CD4-positive, alpha-beta T cell treated with Interleukin-6 for 4 hours (primary cell): Measurements from ENCODE around the gene ARMS2.

Source experiments
- DNase-seq: peaks from one replicate; pipeline ENCODE4 v3.0.0-alpha.2; 2020; ENCODE audit warnings: mixed read lengths

ARMS2 gene, protein sequence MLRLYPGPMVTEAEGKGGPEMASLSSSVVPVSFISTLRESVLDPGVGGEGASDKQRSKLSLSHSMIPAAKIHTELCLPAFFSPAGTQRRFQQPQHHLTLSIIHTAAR

DNA sequence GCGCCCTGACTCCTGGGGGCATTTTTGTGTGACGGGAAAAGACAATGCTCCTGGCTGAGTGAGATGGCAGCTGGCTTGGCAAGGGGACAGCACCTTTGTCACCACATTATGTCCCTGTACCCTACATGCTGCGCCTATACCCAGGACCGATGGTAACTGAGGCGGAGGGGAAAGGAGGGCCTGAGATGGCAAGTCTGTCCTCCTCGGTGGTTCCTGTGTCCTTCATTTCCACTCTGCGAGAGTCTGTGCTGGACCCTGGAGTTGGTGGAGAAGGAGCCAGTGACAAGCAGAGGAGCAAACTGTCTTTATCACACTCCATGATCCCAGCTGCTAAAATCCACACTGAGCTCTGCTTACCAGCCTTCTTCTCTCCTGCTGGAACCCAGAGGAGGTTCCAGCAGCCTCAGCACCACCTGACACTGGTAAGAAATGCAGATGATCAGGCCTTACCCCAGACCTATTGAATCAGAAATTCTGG lies at the start of gene ARMS2:
Gene ARMS2 (plus strand): TSS at position 51 of the 478 bp plus-strand sequence. CDS start 75 bp downstream, at position 126.
- DNase-seq: no peak

DNA sequence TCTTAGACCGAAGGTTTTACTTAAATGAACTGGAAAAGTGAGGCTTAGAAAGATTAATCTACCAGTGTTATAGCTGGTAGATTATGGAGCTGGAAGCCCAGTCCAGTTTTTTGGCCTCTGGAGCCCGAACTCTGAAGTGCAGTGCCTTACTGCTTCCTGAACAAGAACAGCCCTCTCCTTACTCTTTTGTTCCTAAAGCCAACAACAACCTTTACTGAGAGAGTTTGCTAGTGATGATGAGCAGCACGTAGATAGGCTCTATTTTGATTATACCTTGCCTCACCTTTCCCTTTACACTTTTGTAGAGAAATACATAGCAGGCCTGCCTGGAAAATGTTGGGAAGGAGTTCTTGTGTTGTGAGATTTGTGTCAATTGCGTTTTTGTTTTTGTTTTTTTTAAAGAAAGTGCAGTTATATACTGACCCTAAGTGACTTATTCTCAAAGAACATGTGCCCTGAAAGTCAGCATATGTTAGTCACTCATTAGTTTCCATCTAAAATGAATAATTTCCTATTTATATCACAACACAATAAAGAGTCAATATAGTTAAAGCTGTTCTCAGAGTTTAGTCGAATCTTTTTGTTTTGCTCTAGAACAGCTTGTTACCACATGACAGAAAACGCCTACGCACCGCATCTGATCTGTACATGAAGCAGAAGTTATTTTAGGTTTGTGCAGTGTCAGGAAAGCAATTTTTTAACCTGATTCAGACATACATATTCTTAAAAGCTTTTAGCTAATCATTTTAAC lies 46.9 kb upstream of the ARMS2 start:
- peak; percentile 25 for DNase-seq

DNA sequence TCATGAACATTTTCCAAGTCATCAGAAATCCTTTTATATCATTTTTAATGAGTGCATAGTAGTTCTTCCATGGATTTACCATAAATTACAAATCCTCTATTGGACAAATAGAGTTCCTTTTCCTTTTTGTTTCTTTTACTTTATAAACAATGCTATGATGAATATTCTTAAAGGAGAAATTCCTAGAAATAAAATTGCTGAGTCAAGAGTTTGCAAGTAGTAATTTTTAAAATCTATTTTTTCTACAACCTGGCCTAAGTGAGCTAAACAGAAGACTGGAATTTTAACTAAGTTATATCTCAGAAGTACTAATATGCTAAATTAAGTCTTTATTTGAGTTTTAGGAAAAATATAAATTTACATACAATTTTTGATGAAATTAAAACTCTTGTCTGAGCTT lies 41.1 kb upstream of the ARMS2 start:
- DNase-seq: no peak

DNA sequence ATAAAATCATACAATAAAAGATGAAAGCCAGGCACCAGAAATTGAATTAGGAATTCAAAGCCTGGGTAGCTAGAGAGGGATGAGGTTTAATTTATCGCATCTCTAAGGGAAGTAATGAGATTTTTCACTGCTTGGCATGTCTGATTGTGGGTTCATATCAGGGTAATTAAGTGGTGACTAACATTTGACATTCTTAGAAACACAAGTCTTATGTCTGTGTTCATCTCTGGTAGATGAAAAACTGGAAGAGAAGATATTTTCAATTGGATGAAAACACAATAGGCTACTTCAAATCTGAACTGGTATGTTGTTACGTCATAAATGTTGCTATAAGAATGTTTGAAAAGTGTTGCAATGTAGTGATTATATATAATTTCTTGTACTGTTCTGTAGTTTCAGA lies 36.8 kb upstream of the ARMS2 start:
- DNase-seq: no peak

DNA sequence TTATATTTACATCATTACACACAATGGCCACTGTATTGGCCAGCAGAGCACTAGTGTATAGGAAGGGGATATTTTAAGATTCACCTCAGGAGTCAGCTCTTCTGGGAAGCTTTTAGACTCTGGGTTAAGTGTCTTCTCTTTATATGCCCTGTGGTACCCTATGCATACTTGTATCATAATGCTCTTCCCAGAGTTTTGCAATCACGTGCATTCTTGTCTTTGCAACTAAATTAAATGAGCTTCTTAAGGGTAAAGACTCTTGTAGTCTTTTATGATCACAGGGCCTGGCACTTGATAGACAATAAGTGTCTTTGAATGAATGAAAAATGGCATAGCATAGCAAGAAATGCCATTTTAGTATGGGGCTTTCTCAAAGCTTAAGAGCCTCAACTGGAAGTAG lies 35.4 kb upstream of the ARMS2 start:
- DNase-seq: no peak

DNA sequence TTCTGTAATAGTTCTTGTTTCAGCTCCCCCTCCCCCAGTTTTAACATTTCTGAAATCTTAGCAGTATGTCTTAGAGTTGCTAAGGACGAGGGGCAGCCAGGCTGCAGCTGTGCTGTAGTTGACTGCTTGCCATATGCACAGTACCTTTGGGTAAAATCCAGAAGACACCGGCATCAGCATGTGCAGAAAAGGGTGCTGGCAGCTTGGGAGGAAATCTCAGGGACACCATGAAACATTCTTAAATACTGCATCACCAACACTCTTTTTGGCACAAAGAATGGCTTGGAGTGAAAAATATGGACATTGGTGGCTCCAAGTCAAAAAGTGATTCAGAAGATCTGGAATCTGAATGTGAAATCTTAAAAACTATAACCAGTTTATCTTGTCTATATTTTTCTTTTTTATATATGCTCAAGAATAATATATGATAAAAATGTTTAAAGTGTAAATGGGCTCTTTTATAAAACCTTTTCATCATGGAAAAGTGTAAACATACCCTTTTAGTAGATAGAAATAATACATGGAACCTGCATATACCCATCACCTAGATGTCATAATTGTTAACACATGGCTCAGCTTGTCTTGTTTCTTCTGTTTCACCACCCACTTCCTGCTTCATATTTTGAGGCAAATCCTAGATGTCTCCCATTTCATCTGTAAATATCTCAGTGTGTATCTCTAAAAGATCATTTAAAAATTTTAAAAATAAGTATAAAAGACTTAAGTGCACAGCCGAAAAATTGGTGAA lies 34.4 kb upstream of the ARMS2 start:
- no peak for DNase-seq

DNA sequence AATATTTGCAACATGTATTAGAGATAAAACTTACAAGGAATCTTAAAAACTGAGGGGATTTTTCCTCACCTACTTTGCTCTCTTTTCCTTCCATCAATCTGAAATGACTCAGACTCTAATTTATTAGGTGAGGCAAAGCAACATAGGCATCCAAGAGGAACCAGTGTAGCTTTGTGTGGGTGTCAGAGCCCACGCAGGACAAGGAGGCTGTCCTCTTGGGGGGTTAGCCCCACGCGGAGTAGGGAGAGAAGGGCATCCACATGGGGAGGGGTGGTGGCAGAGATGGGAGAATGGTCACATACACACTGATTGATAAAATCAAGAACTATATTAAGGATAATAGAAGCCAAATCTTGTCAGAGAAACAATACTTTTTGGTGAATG lies 33.8 kb upstream of the ARMS2 start:
- no peak for DNase-seq

DNA sequence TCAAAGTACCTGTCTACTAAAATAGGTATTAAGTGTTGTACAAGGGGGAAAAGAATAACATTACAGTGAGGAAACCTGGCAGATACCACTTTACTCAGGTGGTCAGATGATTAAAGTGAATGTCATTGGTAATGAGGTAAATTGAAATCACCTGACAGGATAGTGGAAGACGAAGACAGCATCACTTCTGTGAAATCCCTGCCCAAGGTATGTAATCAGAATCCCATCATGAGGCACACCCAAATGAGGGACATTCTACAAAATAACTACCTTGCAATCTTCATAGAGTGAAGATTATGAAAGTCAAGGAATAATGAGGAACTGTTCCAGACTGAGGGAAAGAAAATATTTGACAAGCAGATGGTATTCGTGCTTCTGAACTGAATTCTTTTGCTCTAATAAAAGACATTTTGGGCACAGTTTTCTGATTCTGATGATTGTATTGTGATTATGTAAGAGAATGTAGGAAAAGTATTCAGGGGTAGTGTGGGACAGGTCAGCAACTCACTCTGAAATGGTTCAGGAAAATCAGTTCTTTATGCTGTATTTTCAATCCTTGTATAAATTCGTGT lies 33.3 kb upstream of the ARMS2 start:
- DNase-seq: no peak

DNA sequence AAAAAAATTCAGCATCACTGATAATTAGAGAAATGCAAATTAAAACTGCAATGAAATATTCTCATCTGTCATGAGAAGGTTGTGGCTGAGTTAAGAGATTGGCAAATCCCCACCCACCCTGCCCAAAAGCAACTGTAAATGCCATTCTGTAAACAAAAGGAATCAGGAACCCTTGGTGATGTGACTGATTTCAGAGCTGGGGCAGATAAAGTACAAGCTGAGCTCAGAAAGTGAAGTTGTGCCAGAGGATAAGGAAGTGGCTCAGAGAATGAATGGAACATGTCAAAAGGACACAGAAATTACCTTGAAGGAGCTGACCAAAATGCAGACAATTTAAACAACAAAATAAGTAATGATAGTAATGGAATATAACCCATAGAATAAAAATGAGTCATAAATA lies 32.7 kb upstream of the ARMS2 start:
- no peak for DNase-seq

DNA sequence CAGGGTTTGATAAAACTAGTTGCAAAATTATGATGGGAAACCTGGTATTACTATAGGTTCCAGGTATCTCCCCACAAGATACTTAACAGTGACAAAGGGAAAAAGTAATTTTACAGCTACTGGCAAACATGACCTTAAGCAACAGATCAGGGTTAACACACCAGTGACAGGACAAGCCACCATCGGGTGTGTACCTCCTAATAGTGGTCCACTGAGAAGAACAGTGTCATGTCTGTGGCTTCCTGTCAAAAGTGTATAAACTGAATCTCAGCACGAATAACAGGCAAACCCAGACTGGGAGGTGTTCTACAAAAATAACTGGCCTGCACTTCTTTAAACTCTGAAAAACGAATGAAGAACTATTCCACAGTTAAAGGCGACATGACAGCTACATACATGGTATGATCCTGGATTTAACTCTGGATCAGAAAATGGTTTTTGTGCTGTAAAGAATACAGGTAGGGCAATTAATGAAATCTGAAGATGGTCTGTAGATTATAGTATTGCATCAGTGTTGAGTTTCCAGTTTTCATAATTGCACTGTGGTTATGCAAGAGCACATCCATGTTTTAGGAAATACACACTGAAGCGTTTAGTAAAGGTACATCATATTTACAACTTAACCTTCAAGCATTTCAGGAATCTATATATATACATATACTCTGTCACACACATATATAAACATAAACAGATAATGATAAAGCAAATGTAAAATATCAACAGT lies 32.0 kb upstream of the ARMS2 start:
- DNase-seq: peak; percentile 38

DNA sequence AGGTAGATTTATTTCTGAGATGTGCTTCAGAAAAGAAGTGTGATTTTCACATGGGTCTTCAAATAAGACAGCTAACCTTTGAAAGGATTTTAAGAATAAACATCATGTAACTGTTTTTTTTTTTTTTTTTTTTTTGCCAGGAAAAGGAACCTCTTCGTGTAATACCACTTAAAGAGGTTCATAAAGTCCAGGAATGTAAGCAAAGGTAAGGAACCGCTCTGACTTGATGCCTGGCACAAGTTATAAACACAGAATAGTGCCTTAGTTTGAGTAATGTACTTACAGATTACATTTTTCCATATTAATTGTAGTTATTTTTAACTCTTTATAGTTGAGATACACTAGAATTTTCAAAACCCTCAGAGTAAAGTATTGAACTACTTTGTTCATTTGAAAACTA lies 30.4 kb upstream of the ARMS2 start:
- no peak for DNase-seq

DNA sequence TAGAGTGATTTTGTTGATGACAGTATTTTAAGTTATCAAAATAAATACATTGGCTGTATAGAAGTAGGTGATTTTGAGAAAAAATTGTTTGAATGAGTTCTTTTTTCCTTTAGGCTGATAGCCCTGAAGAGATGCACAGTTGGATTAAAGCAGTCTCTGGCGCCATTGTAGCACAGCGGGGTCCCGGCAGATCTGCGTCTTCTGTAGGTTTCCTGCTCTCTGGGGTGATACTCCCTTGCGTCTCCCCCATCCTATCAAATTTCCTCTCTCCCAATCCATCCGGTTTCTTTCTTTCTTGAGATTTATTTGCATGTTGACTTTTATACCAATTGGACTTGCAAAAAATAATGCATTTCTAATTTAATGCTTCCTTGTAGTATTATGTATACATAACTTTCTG lies 27.6 kb upstream of the ARMS2 start:
- DNase-seq: no peak

DNA sequence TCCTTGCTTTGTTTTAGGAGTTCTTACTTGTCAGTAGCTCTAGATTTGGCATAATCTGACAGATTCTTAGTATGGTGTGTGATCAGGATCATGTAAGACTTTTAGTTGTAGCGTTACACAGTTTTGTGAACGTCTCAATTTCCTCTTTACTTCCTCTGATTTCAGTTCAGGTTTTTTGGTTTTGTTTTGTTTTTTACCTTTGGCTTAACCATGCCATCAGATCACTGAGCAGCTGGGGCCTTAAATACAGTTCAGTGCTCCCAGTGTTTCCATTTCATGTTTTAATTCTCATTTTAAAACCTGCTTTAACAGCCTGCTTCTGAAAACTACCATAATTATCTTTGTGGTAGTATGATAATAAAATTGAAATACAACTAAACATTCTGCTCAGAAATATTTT lies 27.2 kb upstream of the ARMS2 start:
- DNase-seq: no peak

DNA sequence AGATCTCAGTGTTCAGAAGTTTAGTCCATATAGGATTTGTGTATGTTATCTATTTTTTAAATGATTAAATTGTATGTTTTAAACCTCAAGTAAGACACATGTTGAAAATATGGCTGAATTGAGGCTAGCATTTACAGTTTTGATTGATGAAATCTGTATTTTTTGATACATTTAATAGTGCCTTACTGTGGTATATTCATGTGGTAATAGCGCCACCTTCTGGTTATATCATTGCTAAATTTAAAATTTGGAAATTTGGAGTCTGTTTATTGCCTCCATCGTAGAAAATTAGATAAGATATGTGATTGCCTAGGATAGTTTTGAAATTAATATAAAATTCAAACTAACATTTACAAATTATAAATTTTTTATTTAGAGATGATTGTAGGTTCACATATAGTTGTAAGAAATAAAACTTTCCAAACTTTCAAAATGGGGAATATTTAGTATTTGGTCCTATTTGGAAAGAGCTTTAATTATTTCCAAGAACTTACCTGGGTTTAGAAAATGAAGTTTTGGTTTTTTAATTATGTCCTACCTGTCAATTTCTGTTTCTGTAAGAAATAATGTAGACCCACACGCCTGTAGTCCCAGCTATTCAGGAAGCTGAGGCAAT lies 19.1 kb upstream of the ARMS2 start:
- DNase-seq: no peak

DNA sequence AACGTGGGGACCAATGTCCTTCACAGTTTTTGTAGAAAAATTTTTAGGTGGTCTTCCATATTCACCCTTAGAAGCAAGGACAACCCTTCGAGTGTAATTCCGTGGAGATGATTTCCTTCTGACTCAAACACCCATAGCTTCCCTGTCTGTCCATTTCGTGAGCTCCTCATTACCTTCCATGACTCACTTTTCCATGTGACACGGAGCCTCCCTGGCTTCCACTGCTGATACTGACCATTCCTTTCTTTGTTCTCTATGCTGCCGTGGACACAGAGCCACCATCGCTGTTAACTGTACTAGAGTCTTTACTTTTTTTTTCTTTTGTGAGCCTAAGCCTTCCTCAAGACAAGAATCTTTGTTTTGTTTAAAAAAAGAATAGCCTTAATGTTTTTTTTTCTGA lies 12.5 kb upstream of the ARMS2 start:
- DNase-seq: no peak

DNA sequence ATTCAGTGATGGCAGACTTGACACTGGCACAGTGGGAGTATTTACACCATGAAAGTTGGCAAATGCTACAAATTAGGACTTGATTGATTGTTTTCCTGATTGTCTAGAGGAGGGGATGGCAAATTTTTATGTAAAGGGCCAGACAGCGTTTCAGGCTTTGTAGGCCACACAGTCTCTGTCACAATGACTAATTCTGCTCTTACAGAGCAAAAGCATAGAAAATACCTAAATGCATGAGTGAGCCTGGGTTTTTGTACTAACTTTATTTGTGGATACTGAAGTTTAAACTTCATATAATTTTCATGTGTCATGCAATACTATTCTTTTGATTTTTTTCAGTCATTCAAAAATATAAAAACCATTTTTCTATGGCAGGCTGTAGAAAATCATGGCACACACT lies 9.0 kb upstream of the ARMS2 start:
- no peak for DNase-seq

DNA sequence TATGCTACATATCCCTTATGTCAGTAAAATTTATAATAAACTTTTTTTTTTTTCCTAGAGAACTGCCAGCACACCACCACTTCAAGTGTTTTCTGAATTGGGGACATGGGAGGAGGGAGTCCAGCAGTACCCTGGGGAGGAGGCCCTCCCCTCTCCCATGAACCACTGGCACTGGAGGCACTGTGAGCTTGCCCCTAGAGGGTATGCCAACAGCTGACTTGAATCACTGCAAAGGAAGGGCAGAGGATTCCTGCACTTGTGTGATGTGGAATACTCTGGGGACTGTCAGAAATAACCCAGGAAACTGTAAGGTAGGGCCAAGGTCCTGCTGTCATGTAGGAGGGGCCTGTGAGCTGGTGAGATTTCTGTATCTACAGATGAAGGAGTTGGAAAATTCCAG lies 8.5 kb upstream of the ARMS2 start:
- no peak for DNase-seq

DNA sequence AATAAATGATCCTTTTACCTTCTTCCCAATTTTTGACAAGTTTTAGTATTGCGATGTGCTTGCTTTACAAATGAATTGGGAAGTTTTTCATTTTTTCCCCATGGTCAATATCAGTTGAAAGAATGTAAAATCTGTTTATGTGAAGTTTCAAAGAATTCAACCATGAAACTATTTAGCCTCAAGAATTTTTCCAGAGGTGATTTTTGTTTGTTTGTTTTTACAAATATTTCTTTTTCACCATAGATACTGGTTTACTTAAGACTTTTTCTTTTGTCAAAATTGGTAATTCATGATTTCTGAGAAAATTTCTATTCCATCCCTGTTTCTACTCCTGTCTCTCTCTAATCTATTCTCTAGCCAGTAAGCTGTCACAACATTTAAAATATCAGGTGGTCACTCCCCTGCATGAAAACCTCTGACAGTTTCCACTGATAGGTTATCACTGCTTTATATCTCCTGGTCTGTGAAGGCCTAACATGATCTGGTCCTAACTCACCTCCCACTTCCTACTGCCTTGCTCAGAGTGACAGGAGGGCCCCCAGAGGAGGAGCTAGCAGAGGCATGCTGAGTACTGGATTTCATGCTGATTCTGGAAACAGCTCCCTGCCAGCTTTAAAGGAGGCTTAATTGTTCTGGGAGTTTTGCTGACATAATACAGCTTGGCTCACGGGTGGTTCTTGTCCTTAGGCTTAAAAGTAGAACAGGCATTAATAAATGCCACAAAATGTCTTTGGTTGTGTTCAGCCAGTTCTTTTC lies 7.6 kb upstream of the ARMS2 start:
- no peak for DNase-seq

DNA sequence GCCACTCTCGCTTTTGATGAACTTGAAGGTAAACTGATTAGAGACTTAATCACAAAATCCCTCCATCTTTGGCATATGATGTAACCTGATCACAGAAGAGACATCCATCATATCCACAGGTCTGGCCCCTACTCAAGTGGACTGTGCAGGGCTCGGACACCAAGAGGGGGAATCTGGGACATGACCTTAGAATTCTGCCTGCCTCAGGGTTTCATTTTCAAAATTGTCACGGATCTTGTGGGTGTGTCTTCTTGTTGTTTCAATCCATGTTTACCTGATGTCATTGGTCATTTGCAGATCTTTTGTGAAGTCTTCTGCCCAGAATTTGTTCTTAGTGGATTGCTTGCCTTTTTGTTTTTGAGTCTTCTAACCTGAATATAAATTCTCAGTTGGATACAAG lies 5.9 kb upstream of the ARMS2 start:
- DNase-seq: no peak

DNA sequence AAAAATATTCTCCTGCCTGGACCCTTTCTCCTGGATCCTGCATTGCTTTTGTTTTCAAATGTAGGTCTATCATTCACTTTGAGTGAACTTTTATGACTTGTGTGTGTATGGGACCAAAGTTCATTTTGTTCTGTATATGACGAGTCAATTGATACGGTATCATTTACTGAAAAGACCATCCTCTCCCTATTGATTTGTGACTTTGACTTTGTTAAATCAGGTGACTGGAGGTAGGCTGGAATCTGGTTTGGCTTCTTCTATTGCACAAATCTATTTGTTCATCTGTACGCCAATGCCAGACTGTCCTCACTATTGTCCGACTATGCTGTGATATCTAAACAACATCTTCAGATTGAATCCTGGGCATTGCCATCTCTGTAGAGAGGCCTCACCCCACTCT lies 5.3 kb upstream of the ARMS2 start:
- no peak for DNase-seq

DNA sequence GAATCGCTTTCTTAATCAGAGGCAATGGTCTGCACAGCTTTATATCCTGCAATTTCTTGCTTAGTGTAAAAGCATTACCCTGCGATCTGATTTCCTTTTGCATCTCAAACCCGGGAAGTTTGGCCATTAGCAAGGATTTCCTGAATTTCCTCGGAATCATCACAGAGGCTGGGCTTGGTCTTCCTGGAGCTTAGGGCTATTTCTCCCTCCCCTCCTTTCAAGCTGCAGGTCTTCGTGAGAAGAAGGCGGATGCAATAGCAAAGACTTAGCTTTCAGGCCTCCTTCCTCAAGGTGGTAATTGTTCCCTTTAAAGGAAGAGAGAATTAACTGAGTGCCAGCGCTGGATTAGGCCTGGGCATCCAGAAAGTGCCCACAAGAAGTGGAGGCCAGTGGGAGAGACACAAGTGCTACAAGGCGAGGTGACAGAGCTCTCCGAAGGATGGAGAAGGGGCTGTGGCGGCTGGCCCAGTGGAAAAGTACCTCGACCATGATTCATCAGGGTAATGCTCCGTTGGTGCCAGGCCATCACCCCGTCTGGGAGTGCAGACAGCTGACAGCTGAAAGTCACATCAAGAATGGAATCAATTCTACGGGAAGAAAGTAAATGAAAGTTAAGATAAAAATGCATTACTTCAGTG lies 4.0 kb upstream of the ARMS2 start:
- no peak for DNase-seq
